GF-D8 (cell line): ENCODE measurements around the gene PIK3R3.

Source experiments
- DNase-seq: peaks from one replicate; lab custom pipeline; 2025; lab: John Stamatoyannopoulos, UW

The PIK3R3 gene

GRCh38 chr1:46157916-46158311, 25.5 kb upstream of the PIK3R3 start:
- DNase-seq = no peak

GRCh38 chr1:46153732-46154131, 21.3 kb upstream of the PIK3R3 start:
- DNase-seq = no peak

GRCh38 chr1:46153228-46153627, 20.8 kb upstream of the PIK3R3 start:
- DNase-seq = no peak

- no peak for DNase-seq
These were observed 19.6 kb upstream of the PIK3R3 start for GRCh38 chr1:46152016-46152415.

GRCh38 chr1:46150085-46150484, 17.7 kb upstream of the PIK3R3 start:
- DNase-seq = no peak

- DNase-seq = no peak
These were observed 15.9 kb upstream of the PIK3R3 start for GRCh38 chr1:46148318-46148717.

- DNase-seq = no peak
These were observed 5.5 kb upstream of the PIK3R3 start for GRCh38 chr1:46137916-46138315.

- DNase-seq = no peak
These were observed 4.3 kb upstream of the PIK3R3 start for GRCh38 chr1:46136711-46137110.

- no peak for DNase-seq
These were observed 2.4 kb upstream of the PIK3R3 start for GRCh38 chr1:46134660-46135331.

- no peak for DNase-seq
These were observed 1.4 kb upstream of the PIK3R3 start for GRCh38 chr1:46133781-46134350.

- no peak for DNase-seq
These were observed 791 bp upstream of the PIK3R3 start for GRCh38 chr1:46133181-46133658.

- DNase-seq = no peak
These were observed 509 bp downstream of the PIK3R3 start for GRCh38 chr1:46131712-46132528.

GRCh38 chr1:46131093-46131492, 1.3 kb downstream of the PIK3R3 start:
- no peak for DNase-seq

GRCh38 chr1:46130606-46131005, 1.8 kb downstream of the PIK3R3 start:
- DNase-seq = no peak

- DNase-seq = no peak
These were observed 2.3 kb downstream of the PIK3R3 start for GRCh38 chr1:46130121-46130520.

GRCh38 chr1:46128344-46128743, 4.1 kb downstream of the PIK3R3 start:
- DNase-seq = no peak

GRCh38 chr1:46118856-46119255, 13.6 kb downstream of the PIK3R3 start:
- DNase-seq = no peak

GRCh38 chr1:46117810-46118494, 14.5 kb downstream of the PIK3R3 start:
- no peak for DNase-seq

GRCh38 chr1:46114925-46115603, 17.4 kb downstream of the PIK3R3 start:
- no peak for DNase-seq

GRCh38 chr1:46113948-46114347, 18.5 kb downstream of the PIK3R3 start:
- DNase-seq = no peak

- no peak for DNase-seq
These were observed 20.3 kb downstream of the PIK3R3 start for GRCh38 chr1:46112108-46112507.

- no peak for DNase-seq
These were observed 21.9 kb downstream of the PIK3R3 start for GRCh38 chr1:46110521-46110920.
